ENCODE results near the gene SOX14.

The SOX14 gene

GRCh38 chr3:137768361-137769321 is 4.5 kb downstream of the SOX14 start:
- no peak for FAIRE-seq

- FAIRE-seq, result no peak
These were observed 5.4 kb downstream of the SOX14 start for GRCh38 chr3:137769322-137770065.

- no peak for FAIRE-seq
These were observed 6.1 kb downstream of the SOX14 start for GRCh38 chr3:137770066-137770834.

DNA sequence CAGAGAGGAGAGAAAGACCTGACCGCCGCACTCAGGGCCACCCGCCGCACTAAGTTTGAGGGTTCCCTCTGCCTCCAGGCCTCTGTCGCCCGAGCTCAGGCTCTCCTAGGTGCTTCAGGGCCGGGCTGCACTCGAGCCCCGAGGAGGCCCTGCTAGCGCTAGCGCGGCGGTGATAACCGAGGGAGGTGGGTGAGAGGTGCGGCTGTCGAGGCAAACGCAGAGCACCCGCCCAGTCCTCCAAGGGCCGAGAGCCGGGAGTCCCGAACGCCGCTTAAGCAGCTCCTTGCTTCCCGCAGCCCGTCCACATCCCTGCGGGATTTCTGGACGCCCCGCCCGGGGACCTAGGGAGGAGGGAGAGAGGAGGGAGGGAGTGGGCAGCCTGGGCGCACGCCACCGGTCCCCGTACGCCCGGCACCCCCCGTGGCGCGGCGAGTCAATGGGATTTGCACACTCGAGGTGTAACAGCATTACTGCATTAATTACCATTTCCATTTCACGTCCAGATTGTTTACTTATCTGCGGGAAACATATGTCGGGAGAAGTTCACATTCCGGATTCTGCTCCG is 6.8 kb downstream of the SOX14 start:
- no peak for FAIRE-seq

DNA sequence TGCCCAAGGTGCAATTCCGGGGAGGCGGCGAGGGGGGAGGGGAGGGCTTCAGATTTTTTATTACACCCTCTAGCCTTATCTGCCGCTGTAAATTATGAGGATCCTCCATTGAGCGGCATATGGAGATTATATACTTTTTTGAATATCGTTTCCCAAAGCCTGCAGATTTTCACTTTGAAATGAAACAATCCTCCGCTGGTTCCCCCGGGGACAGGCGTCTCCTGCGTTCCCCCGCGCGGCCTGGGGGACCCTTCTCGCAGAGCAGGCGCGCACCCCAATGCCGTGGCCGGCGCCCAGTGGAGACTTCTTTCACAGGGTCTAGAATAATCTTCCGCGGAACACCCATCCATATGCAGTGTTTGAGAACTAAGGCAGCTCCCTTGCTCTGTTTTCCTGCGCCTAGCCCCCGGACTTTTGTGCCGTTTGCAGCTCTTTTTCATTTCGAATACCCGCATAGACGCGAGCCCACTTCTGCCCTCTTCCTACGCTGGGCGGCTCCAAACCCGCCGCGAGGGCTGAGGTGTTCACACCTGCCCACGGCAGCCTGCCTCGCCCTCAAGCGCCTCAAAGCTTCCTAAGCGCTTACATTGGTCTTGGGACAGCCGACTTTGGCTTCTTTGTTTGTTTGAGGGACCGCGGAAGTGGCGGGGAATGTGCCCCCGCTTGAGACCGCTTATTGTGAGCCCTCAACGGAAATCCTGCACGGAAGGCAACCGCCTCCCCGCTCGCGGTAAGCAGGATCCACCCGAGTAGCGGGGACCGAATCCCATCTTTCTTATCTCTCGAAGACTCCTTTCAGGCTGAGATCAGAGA is 7.5 kb downstream of the SOX14 start:
- FAIRE-seq, result no peak

DNA sequence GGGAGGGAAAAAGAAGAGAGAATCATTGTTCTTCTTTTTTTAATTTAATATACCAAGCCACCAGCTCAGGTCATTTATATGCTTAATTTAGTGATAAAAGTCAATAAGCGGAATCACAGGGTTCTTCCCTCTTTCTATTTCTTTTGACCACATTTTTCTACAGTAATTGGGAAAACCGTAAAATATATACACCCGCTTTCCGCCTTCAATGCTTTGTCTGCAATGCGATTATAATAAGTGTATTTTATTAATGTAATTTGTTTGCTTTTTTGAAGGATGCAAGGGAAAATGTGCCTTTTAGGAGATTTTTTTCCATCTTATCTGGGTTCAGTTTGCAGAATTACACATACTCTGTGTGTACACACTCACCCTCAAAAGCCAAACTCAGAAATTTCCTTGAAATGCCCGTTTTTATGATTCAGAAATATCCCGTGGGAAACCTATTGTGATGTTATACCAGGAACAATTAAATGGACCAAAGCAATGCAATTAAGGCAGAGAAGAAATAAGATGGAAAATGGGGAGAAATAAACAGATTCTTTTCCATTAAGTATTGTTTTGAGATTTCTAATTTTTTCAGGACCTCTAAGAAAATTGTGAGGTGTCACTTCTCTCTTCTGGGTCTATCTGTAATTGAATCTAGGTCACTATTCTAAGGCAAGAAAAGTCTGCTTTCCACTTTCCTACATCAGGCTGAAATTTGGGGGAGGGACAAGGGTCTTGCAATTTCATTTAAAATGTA is 8.3 kb downstream of the SOX14 start:
- no peak for FAIRE-seq

DNA sequence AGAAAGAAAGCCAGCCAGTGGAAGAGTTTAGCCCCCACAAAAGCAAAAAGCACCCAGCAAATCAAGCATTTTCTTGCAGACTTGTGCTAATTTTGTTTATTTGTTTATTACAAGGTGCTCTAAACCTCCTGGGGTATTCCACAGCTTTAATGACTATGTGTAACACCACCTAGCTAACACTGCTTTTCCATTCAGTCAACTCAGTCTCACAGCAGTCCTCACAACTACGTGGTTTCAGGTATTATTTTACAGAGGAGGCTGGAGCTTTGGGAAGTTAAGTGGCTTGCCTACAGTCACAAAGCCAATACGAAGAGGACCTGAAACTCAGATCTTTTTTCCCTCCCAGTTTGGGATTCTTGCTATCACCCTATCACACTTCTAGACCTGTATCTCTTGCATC is 14.8 kb downstream of the SOX14 start:
- no peak for FAIRE-seq

GRCh38 chr3:137787529-137787928 is 23.4 kb downstream of the SOX14 start:
- FAIRE-seq, result no peak

DNA sequence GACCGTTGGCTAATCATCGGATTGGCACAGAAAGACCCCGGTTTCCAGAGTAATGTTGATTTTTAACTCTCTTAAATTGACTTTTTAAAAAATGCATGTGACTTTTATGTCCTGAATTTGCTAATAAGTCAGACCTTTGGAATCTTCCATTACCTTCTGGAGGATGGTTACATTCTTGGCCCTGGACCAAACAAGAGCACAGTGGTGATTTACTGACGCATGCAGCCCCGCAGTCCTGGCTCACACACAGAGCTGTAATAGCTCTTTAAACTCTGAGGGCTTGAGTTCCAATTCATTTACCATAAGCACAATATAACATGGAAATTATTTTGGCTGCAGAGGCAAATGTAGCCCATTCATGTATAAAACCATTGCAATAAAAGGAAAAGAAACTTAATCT is 25.1 kb downstream of the SOX14 start:
- FAIRE-seq, result no peak

DNA sequence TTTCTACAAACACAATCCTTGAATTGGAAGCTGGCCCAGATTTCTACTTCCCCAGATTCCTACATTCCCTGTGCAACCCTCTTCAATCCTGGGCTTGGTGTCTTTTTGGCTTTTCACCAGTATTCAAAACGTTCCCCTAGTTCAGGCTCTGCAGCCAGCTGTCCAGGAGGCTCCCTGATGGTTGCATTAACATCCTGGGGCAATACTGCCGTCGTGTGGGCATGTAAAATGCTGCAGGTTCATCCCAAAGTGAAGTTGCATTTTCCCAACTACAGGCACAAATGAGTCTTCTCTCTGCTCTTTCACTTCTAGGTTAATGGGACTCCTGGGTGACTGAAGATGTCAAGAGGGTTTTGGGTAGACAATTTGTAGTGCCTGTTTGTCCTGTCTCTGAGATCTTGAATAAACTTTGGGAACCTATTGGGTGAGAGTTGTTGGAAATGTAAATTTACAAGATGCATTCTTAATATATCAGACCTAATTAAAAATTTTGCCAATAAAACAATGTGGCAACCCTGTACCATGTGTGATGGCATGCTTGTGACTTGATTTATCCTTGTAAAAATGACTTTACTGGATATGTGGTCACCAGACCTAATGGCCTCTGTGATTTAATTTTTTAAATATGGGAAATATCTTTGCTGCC is 28.6 kb downstream of the SOX14 start:
- FAIRE-seq, result no peak

DNA sequence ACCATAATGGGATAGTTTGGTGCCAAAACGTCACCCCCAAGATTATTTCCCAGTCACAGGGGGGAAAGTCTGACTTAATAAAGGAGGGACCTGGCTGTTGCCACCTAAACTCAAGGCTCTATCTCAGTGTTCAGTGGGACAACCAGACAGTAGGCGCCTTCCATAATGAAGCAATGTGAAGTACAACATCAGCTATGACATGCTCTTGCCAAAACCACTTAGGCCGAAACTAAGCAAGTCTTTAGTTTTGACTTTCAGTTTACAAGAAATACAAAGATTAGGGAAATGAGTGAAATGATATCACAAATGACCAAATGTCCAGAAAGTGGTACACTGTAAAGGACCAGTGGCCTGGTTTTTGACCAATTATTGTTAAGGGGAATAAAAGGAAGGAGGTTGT is 32.9 kb downstream of the SOX14 start:
- FAIRE-seq, result no peak

GRCh38 chr3:137803215-137803614 is 39.1 kb downstream of the SOX14 start:
- no peak for FAIRE-seq

- no peak for FAIRE-seq
These were observed 43.9 kb downstream of the SOX14 start for GRCh38 chr3:137807998-137808397.

- no peak for FAIRE-seq
These were observed 45.4 kb downstream of the SOX14 start for GRCh38 chr3:137809509-137809908.

GRCh38 chr3:137812023-137812422 is 47.9 kb downstream of the SOX14 start:
- no peak for FAIRE-seq

DNA sequence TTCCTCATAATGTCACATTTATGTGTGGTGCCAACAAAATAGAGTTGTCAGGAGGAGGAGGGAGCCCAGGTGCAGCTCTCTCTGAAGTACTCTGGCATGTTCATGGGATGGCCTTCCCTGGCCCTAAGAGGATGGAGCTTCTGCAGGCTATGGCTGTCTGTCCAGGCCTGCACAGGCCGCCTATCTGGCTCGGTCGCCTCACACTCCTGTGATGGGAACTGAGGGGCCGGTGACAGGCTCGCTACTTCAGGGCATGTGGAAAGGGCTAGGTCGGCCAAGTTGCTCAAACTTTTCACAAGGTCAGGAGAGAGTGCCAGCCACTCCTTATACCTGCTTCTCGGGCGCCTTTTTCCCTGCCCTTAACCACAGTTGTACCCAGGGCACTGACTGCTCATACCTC is 51.1 kb downstream of the SOX14 start:
- no peak for FAIRE-seq

All from colon (tissue), 2 donors.